T-helper 2 cell treated with Interferon-gamma antibody and Interleukin-4, amounts not matched to agents 100 ng/mL and 5 ng/mL, for 36 hours (primary cell): ENCODE results near the gene UFD1. TPM values are rescaled to one million over a fixed set of nuclear protein-coding genes. Genes with fewer than 3 reads are reported as not detected.

Source experiments
- intact Hi-C: fragments of 100-400 bp; cut with micrococcal nuclease; formaldehyde crosslinking; loops from one replicate; pipeline ENCODE4 v1.15.1; 2023
- total RNA-seq: library from RNA; stranded (reverse); gene quantifications from 2 replicates; pipeline ENCODE4 v1.2.3, GENCODE V29; 2022

The UFD1 gene
- total RNA-seq, 1 donor from 2014 or later = 108 TPM

DNA sequence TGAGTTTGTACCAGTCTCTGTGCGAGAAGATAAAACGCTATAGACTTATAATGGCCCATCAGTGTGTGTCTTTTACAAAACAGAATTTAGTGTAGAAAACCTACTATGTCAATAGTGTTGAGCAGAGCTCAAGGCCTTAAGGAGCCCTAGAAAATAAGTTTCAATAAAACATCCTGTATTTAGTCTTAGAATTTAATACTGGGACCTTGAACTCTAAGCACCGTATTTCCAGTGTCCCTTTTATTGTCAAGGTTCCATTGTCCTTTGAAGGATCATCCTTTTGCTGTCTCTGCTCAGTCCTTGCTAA lies 17.3 kb upstream of the UFD1 start:
- intact Hi-C loops = no loop called here

DNA sequence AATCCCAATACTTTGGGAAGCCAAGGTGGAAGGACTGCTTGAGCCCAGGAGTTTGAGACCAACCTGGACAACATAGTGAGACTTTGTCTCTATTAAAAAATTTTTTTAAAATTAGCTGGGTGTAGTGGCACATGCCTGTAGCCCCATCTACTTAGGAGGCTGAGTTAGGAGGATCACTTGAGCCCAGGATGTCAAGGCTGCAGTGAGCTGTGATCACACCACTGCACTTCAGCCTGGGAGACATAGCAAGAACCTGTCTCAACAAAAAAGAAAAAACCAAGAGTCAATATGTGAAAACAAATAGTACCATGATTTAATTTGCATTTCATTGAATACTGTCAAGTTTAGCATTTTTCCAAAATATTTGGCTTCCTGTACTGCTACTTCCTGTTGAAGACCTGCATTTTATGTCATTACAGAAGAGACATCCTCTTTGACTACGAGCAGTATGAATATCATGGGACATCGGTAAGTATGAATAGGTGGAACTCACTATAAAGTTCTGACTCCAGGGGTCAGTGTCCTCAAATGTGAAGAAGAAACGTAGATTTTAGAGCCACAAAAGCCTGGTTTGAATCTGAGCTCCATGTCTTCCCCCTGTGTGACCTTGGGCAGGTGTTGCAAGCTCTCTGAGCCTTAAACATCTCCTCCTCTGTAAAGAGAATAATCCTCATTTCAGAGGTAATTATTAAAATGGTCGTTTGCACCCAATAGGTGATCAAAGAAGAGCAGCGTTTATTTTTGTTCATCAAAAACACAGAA lies 16.8 kb upstream of the UFD1 start:
- intact Hi-C loops = no loop called here

DNA sequence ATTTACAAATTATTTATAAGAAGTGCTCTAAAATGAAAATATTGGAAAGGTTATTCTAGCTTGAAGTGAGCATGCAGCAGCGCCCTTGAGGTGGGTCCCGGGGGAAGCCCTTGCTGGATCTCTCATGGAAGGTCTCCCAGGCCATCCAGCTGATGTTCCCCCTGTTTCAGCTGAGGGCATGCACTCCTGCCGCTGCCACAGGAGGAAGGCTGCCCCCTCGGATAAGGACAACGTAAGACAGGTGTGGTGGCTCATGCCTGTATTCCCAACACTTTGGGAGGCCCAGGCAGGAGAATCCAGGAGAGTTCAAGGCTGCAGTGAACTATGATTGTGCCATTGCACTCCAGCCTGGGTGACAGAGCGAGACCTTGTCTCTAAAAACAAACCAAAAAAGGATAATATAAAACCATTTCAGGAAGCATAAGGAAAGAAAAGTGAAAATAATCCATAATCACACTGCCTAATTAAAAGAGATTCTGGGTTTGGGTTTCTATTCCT lies 15.7 kb upstream of the UFD1 start:
- intact Hi-C loops = no loop called here

DNA sequence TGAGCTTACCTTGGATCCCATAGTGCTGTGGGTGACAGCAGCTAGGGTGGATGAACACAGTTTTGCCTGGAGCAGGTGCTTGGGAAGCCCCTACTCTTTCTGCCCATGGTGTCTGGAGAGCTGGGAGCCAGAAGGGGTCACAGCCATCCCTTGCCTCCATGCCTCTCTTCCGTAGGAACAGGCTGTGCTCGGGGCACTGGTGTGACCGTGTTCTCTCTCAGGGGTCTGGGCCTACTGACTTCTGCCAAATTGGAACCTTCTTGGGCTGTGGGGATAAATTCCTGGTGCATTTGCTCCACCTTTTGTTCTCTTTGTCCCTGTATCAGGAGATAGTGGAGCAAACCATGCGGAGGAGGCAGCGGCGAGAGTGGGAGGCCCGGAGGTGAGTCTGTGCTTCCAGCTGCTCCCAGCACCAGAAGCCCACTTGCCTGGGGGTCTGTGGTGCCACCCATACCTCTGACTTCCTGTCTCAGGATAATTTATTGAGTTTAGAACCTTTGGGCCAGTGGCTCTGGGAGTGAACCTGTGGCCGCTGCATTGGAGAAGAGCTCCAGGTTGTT lies 15.1 kb upstream of the UFD1 start:
- intact Hi-C loops = no loop called here

DNA sequence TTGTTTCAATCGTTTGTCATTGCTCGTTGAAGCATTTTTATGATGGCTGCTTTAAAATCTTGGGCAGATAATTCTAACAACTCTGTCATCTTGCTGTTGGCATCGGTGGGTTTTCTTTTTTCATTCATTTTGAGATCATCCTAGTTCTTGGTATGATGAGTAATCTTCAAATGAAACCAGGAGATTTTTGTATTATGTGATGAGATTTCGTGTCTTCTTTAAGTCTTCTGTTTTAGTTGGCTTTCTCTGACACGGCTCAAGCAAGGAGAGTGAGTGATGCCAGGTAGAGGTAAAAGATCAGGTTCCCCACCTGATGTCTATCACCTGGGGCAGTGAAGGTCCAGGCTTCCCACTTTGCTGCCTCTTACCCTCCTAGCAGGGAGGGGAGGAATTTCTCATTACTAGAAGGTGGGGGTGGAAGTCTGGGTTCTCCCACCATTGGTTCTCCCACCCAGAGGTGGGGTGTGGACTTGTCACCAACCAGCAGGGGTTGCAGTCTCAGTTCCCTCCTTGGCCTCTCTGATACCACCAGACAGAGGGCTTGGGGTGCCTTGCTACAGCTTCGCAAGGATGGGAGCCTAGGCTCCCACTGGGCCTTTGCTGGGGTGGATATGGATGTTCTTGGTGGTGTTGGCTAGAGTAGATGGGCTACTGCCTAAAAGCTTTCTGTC lies 13.6 kb upstream of the UFD1 start:
- intact Hi-C loops = no loop called here

DNA sequence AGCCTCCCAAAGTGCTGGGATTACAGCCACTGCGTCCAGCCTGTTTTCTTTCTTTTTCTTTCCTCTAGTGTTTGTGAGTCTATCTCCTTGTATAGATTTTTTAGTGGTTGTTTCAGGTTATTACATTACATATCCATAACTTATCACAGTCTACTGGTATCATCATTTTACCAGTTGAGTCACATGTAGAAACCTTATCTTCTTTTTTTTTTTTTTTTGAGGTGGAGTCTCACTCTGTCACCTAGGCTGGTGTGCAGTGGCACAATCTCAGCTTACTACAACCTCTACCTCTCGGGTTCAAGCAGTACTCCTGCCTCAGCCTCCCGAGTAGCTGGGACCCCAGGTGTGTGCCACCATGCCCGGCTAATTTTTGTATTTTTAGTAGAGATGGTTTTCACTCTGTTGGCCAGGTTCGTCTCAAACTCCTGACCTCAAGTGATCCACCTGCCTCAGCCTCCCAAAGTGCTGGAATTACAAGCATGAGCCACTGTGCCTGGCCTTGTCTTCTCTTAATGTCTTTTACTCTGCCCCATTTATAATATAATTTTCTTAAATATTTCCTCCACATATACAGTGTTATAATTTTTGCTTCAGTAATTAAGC lies 11.7 kb upstream of the UFD1 start:
- intact Hi-C loops = no loop called here

DNA sequence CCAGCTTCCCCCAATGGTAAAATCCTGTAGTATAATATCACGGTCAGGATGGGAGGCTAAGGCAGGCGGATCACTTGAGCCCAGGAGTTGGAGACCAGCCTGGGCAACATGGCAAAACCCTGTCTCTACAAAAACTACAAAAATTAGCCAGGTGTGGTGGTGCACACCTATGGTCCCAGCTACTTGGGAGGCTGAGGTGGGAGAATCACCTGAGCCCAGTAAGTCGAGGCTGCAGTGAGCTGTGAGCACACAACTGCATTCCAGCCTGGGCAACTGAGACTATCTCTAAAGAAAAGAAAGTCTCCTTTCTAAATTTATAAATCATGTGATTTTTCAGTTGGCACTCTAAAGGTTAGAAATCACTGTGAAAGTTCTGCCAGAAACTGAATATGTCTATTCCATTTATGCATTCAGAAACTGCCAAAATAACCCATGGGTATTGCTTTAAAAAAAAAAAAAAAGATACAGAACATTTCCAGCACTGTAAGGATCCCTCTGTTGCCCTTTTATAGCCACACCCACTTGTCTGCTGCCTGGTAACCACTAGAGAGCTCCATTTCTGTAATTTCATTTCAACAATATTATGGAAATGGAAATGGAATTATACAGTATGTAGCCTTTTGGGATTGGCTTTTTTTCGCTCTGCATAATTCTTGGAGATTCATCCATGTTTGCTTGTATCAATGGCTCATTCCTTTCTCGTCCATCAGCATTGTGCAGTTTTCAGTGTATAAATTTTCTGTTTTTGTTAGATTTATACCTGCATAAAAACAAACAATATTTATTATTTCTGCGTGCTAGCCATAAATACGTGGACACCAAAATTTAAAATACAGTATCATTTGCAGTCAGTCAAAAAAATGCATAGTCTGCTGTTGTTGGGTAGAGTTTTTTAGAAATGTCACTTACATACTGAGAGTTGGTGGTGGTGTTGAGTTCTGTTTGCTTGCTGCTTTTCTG lies 10.2 kb upstream of the UFD1 start:
- intact Hi-C loops = no loop called here

DNA sequence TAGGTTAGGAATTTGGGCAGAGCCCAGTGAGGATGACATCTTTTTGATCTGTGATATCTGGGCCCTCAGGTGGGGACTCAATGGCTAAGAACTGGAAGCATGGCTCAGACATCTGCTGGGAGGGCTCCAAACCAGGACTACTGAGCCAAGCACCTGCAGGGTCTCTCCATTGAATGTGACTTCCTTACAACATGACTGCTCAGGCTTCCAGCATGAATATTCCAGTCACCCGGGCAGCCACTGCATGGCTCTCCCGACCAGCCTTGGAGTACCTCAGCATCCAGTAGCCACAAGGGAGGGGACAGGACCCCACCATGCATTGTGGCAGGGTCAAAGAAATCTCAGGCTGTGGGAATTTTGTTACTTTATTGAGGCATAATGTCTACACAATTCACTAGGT lies 9.3 kb upstream of the UFD1 start:
- intact Hi-C loops = no loop called here

DNA sequence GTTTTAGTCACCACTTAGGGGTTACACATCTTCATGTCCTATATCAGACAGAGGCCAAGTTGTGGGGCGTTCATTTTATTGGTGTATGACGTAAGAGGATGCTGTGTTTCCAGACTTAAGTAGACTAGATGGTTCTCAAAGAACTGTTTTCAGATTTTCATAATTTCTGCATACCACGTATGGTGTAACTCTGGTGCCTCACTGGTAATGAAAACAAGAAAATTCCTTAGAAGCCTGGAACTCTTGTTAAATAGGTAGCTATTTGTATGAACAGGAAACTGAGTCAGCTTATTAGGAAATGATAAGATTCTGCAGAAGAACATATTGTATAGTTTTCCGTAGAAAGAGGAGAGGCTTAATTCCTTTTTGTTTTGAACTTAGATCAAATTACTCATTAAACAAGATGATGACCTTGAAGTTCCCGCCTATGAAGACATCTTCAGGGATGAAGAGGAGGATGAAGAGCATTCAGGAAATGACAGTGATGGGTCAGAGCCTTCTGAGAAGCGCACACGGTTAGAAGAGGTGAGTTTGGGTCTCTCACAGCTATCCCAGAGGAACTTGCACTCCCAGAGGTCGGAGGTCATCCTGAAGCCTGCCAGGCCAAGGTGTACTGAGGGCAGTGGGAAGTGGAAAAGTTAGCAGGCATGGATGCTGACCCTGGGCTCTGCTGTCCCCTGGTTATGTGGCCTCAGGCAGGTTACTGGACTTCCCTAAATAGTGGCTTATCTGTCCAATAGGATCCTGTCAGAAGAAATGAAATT lies 4.7 kb upstream of the UFD1 start:
- intact Hi-C loops = no loop called here

DNA sequence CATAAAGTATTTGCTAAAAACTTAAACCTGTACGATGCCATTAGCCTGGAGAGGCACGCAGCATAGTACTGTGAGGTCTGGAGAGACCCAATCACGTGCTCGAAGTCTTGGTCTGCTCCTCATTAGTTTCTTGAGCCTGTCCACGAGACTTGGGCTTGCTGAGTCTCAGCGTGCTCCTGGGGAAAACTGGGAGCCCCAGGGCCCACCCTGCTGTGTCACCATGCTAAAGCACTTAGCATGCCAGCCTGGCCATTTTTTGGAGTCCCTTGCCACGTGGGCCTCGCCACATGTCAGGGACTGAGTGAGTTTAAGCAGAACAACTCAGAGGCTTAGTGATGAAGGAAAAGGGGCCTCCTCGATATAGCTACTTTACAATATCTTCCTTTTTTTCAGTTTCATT lies 3.3 kb upstream of the UFD1 start:
- intact Hi-C loops = no loop called here

DNA sequence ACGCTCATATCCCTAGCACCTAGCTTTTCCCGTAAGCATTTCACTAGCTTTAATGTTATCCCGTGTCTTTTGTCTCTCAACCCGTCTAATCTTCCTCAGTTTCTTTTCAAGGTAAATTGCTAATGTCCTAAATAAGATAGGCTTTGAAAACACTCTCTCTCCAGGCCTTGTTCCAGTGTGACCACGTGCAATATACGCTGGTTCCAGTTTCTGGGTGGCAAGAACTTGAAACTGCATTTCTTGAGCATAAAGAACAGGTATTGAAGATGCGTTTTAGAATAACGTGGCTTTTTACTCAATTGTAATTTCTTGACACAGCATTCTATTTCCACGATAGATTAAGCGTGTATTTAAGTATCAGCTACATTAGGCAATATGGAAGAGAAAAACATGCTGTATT lies 1.8 kb upstream of the UFD1 start:
- intact Hi-C loops = no loop called here

DNA sequence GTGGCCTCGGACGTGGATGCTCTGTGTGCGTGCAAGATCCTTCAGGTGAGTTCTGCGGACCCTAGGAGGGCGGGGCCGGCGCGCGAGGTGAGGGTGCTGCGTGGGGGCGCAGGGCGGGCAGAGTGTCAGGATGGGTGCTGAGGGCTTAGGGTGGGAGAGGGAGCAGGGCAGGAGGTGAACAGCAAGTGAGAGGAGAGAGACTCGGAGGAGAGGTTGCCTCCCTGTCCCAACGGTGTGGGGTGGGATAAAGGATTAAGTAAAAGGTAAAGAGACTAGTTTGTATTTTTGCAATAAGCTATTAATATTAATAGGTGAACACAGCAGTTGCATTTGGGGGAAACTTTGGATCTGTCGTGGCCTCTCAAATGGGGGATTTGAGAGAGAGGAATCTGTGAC lies 1.2 kb upstream of the UFD1 start:
- intact Hi-C loops = no loop called here

DNA sequence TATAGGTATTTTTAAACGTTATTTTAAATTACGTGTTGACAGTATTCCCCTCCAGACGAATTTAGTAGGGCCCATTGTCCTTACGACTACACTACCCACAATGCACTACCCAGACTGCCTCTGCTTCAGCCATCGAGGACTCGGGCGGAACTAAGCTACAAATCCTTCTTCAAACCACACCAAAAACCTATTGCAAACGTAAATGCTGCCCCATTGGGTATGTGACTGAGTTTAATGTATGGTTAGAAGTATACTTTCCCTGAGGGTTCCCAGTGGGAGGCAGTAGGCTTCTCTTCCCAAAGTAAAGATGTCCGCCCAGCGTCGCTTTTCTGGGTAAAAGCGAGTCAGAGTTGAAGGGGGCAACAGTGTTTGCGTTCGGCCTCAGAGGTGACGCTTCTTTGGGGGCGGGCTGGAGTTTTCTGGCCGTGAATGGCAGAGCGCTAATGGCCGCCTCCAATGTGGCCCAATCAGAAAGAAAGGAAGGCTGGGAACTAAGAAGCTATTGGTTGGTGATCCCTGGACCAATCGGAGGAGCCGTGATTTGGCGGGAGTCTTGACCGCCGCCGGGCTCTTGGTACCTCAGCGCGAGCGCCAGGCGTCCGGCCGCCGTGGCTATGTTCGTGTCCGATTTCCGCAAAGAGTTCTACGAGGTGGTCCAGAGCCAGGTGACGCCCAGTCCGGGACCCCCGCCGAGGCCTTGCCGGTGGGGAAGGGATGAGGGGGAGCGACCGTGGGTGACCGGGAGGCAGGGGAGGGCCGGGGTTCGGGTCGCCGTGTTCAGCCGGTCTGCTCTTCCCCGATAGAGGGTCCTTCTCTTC lies 571 bp upstream of the UFD1 start, which contains the start of gene CDC45:
CDC45 (plus strand) TSS at position 566 of the 818 bp plus-strand sequence; CDS start at position 615, 49 bp downstream.
- intact Hi-C loops = loop anchor here (1.0 to 5.0 kb wide), 7 partner anchors 32 to 357 kb away; partner anchors contain the start of genes C22orf39, CLTCL1, DGCR2 and ESS2

DNA sequence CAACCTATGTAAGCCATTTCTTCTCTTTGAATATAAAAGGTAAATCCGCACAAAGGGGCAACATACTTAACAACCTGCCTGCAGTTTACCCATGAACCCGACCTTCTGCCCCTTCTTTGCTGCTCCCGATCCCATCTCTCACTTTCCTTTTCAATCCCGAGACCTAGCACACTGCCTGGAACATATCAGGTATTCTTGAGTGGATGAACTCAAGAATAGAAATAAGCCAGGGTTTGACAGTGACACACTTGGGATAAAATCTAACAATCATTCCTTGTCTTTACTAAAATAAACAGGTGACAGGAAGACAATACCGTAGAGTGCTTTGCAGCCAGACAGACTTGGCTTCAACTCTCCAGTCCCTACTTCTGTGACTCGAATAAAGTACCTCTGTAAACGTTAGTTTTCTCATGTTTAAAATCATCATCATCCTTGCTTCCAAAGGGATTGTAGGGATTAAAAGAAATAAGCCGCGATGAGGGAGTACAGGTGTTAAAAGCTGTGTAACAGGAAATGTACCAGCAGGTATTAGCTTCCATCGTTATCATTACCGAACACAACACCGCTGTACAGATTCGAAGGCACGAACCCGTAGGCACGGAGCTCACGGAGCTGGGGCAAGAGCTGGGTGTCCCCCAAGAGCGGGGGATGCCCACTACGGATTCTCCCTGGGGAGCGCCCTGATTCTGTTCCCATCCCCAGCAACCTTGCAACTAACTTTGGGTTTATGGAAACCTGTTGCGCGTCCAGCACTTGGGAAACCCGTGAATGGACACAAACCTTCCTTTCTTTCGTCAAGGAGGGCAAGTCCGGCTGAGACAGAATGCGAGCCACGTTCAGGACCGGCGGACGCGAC lies 720 bp downstream of the UFD1 start:
- intact Hi-C loops = loop anchor here (2.0 to 5.0 kb wide), 3 partner anchors 154 to 356 kb away; partner anchors contain the start of genes CLTCL1 and DGCR2

DNA sequence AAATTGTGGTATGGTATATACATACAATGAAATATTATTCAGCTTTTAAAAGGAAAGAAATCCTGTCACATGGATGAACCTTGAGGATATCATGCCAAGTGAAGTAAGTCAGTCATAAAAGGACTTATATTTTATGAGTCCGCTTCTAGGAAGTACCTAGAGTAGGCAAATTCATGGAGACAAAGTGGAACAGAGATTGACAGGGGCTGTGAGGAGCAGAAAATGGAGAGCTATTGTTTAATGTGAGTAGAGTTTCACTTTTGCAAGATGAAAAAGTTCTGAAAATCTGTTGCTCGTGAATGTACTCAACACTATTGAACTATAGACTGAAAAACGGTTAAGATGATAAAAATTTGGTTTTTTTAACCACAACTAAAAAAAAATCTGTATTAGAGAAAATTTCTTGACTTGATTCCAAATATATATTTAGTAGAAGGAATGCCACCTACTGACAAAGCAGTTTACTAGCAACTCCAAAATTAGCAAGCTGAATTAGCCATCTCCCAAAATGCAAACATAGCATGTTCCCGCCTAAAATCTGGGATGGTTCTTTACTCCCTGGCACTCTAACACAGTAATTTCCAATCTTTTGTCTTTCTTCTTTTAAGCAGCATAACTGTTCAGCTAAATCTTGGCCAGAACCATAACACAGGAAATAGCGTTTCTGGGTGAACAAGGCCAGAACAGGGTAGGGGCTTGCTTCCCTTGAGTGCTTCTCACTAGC lies 1.5 kb downstream of the UFD1 start:
- intact Hi-C loops = loop anchor here (2.0 to 5.0 kb wide), 3 partner anchors 155 to 355 kb away; partner anchors contain the start of genes CLTCL1 and DGCR2

DNA sequence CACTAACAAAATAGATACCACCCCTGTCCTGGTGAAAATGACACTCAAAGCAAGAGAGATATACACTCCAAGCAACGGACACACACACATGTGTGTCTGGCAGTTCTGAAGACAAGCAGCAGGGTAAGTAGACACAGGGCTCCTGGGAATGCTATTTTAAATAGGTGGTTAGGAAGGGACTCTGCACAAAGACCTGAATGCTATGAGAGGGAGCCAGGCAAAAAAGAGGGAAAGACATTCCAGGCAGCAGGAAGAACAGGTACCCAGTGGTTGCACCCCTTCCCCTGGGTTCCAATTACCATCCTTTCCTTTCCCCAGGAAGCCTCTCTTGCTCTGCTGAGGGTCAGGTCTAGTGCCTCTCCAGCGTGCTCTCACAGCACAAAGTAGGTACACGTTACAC lies 3.0 kb downstream of the UFD1 start:
- intact Hi-C loops = loop anchor here (5.0 kb wide), 2 partner anchors 156 to 354 kb away; partner anchors contain the start of gene DGCR2

DNA sequence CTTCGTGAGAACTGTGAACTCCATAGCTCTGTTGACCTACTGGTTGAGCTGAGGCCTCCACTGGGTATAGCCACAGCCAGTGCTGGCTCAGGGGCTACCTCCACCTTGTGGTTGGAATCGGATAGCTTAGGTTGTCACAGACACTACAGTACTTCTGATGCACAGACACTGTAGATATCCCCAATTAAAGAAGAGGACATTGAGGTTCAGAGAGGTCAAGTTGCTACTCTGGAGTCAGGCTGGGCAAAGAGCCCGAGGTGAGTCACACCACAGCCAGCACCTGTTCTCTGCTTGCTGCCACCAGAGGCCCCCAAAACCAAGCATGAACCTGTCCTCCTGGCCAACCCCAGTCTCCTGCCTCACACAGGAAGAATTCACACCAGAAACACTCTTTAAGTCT lies 5.4 kb downstream of the UFD1 start:
- intact Hi-C loops = no loop called here
